ENCODE results near the gene SLC6A12. TPM values are rescaled to one million over a fixed set of nuclear protein-coding genes. Genes with fewer than 3 reads are reported as not detected.

SLC6A12 gene
- total RNA-seq, 2 donors from 2014 or later, result 0.33 to 6.7 TPM

DNA sequence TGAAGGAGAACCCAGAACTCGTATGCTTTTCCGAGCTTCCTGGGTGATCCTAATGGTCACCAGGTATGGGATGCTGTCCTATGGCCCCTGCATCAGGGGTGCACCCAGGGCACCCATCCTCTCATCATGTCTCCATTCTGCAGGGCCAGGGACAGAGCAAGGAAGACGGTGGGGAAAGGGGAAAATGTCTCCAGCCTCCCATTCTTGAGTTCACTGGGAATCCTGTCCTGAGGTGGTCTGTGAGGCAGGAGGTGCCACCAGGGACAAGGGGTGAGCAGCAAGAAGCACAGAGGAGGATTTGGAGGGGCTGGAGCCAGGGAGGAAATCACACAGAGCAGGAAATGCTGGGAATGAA lies 14.9 kb upstream of the SLC6A12 start:
- no peak overlapping the region for H3K27ac ChIP-seq

DNA sequence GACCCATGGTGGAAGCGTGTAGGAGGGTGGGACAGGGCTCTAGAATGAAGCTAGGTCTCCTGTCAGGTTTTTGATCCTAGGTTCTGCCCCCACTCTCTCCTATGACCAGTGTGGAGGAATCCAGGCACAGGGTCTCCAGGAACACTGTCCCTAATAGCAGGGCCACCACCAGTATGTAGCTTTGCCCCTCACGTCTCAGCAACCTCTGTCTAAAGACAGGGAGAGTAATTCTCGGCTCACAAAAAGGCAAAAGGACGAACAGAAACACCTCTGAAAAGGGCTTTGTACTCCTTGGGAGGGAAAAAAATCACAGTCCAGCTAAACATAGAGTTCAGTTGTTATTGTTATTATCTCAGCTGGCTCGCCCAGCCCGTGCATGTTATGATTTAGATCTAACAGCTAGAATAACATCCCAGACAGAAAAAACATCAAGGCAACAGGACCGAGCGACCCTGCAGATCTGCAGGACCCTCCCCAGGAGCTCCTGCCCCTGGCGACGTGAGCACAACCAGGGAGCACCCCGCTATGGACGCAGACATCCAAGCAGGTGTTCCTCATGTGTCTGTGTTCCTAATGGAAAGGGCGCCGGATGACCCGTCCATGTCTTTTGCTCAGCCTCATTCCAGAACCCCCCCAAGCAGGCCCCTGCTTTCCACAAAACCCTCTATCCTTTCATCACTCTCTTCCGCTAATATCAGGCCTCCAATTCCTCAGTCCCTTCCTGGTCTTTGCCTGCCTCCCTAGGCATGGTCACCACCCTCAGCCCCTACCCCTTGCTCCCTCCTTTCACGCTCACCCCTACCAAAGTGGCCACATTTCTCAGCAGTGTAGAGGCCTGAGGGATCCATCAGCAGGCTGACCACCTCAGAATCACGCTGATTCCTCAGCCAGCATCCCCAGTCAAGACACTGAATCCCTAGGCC lies 14.2 kb upstream of the SLC6A12 start:
- Histone ChIP-seq H3K9me3 (no peaks in the 10 kb centered on the region), H3K4me3 (no peak overlapping the region), H3K27ac (no peak overlapping the region), H3K27me3 (no peaks in the 10 kb centered on the region), H3K36me3 (replicated peaks in 1 of 2; ENCODE audit: insufficient read depth in 1 of 2, low read depth in 2 of 2) (no peaks in the 10 kb centered on the region), H3K4me1 (no peaks in the 10 kb centered on the region)
- no peak for TF ChIP-seq POLR2A (IDR thresholded peaks at IDR 0.05)
- TF ChIP-seq, protein P1, sequence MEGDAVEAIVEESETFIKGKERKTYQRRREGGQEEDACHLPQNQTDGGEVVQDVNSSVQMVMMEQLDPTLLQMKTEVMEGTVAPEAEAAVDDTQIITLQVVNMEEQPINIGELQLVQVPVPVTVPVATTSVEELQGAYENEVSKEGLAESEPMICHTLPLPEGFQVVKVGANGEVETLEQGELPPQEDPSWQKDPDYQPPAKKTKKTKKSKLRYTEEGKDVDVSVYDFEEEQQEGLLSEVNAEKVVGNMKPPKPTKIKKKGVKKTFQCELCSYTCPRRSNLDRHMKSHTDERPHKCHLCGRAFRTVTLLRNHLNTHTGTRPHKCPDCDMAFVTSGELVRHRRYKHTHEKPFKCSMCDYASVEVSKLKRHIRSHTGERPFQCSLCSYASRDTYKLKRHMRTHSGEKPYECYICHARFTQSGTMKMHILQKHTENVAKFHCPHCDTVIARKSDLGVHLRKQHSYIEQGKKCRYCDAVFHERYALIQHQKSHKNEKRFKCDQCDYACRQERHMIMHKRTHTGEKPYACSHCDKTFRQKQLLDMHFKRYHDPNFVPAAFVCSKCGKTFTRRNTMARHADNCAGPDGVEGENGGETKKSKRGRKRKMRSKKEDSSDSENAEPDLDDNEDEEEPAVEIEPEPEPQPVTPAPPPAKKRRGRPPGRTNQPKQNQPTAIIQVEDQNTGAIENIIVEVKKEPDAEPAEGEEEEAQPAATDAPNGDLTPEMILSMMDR (IDR thresholded peaks at IDR 0.05), result no peak
- 78 to 79% methylated on average over 17 to 18 of the region's 18 CpGs for WGBS, 2 donors
- DNase-seq, result no peak
- no peak for ATAC-seq
- intact Hi-C loops (cut with DNase I), result no loop called here

More for the DNA sequence above, 14.9 kb upstream of the SLC6A12 start:
- no peak for TF ChIP-seq POLR2A (IDR thresholded peaks at IDR 0.05)
- TF ChIP-seq, protein P1 (IDR thresholded peaks at IDR 0.05), result no peak
- WGBS, 2 donors, result 61 to 65% methylated on average over 3 of the region's 3 CpGs
- Histone ChIP-seq H3K4me1 (no peaks in the 10 kb centered on the region), H3K9me3 (no peaks in the 10 kb centered on the region), H3K36me3 (replicated peaks in 1 of 2; ENCODE audit: insufficient read depth in 1 of 2, low read depth in 2 of 2) (no peaks in the 10 kb centered on the region), H3K27me3 (no peaks in the 10 kb centered on the region), H3K4me3 (no peak overlapping the region)
- DNase-seq (no peak), ATAC-seq (no peak)
- intact Hi-C loops (cut with DNase I), result no loop called here

DNA sequence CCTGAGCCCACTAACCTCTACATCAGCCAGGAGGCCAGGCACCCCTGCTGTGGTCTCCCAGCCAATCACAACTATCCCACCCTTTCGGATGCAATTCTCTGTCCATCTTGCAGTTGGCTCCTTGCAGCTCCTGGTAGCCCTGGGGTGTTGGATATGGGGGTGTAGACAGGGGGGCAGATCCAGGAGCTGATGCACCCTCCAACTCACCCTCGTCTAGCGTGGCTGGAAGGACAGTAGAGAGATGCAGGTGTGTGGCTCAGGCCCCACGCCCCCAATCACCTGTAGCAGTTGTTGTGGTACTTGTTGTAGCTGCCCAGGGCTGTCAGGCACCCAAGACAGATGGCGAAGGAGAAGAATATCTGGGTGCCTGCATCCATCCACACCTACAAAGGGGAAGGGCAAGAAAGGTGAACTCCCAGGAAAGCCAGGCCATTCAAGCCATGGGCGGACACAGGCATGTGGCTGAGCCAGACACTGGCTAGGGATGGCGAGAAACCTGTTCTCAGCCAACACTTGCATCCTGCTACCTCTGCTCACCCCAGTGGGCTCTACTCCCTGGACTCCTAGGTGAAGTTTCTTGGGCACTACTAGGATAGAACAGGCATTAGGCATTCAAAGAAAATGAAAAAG lies 13.4 kb upstream of the SLC6A12 start:
- no peak for DNase-seq
- TF ChIP-seq, protein P1 (IDR thresholded peaks at IDR 0.05), result no peak
- TF ChIP-seq POLR2A (IDR thresholded peaks at IDR 0.05), result no peak
- H3K4me3 ChIP-seq, result no peak overlapping the region

DNA sequence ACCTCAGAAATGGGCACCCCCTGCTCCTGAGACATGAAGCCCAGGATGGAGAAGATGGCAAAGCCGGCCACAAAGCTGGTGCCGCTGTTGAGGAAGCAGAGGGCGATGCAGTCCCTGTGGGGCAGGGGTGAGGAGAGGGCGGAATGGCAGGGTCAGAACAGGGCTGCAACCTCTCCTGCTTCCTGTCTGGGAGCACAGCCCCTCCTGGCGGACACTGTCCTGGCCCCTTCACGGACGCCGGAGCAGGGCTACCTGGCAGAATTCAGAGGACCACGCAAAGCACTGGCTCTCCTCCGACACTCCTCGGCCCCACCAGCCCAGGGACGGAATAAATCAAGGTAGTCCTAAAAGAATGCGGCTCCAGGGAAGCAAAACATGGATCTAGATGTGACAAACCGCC lies 12.4 kb upstream of the SLC6A12 start:
- Histone ChIP-seq H3K27me3 (no peaks in the 10 kb centered on the region), H3K36me3 (replicated peaks in 1 of 2; ENCODE audit: insufficient read depth in 1 of 2, low read depth in 2 of 2) (no peaks in the 10 kb centered on the region), H3K27ac (no peak overlapping the region), H3K4me3 (no peak overlapping the region), H3K4me1 (no peaks in the 10 kb centered on the region), H3K9me3 (no peaks in the 10 kb centered on the region)
- no peak for TF ChIP-seq POLR2A (IDR thresholded peaks at IDR 0.05)
- TF ChIP-seq, protein P1 (IDR thresholded peaks at IDR 0.05), result no peak
- ATAC-seq, result no peak
- intact Hi-C loops (cut with DNase I), result no loop called here
- DNase-seq, result no peak
- WGBS, 2 donors, result 69 to 86% methylated on average over 14 of the region's 14 CpGs

More for the DNA sequence above, 13.4 kb upstream of the SLC6A12 start:
- WGBS, 2 donors, result 70 to 95% methylated on average over 3 to 7 of the region's 7 CpGs
- H3K27me3 ChIP-seq, result no peaks in the 10 kb centered on the region
- no peak for ATAC-seq
- intact Hi-C loops (cut with DNase I), result no loop called here
- H3K27ac ChIP-seq, result no peak overlapping the region
- no peaks in the 10 kb centered on the region for H3K9me3 ChIP-seq
- H3K36me3 ChIP-seq (replicated peaks in 1 of 2; ENCODE audit: insufficient read depth in 1 of 2, low read depth in 2 of 2), result no peaks in the 10 kb centered on the region
- H3K4me1 ChIP-seq, result no peaks in the 10 kb centered on the region

Data from body of pancreas (tissue), 4 donors.